ENCODE data around the gene SLC2A4RG. TPM values are rescaled to one million over a fixed set of nuclear protein-coding genes. Genes with fewer than 3 reads are reported as not detected.
A peak's percentile ranks its signal among the peaks of the same experiment; 100 is the strongest.

SLC2A4RG gene
- polyA plus RNA-seq, 3 donors, result 65.7 to 124 (median 123) TPM

- DNase-seq (ENCODE audit: extremely low read depth in 1 of 11, low read depth in 9 of 11, low spot score in 4 of 11), result no peak
Observed at GRCh38 chr20:63734946-63735858, 4.4 kb upstream of the SLC2A4RG start.

- no peak for DNase-seq (ENCODE audit: extremely low read depth in 1 of 11, low read depth in 9 of 11, low spot score in 4 of 11)
Observed at GRCh38 chr20:63735859-63736718, 3.5 kb upstream of the SLC2A4RG start, which contains the start of gene LIME1. TSS of gene LIME1 (plus strand) at chr20:63736664. CDS start at chr20:63737550, 886 bp downstream.

- no peak for DNase-seq (ENCODE audit: extremely low read depth in 1 of 11, low read depth in 9 of 11, low spot score in 4 of 11)
Observed at GRCh38 chr20:63736893-63737694, 2.5 kb upstream of the SLC2A4RG start.

GRCh38 chr20:63737695-63737944, 2.0 kb upstream of the SLC2A4RG start:
- no peak for DNase-seq (ENCODE audit: extremely low read depth in 1 of 11, low read depth in 9 of 11, low spot score in 4 of 11)

- no peak for DNase-seq (ENCODE audit: extremely low read depth in 1 of 11, low read depth in 9 of 11, low spot score in 4 of 11)
Observed at GRCh38 chr20:63737945-63738686, 1.5 kb upstream of the SLC2A4RG start.

- DNase-seq (ENCODE audit: extremely low read depth in 1 of 11, low read depth in 9 of 11, low spot score in 4 of 11), result peak in 6 of 11 donors; percentile 12 to 52 (median 40)
Observed at GRCh38 chr20:63738687-63739129, 868 bp upstream of the SLC2A4RG start.

GRCh38 chr20:63740070-63740626, 572 bp downstream of the SLC2A4RG start:
- peak in 6 of 11 donors; percentile 27 to 63 (median 34) for DNase-seq (ENCODE audit: extremely low read depth in 1 of 11, low read depth in 9 of 11, low spot score in 4 of 11)

- DNase-seq (ENCODE audit: extremely low read depth in 1 of 11, low read depth in 9 of 11, low spot score in 4 of 11), result peak; percentile 63 to 82 (median 76)
Observed at GRCh38 chr20:63740627-63741353, 1.2 kb downstream of the SLC2A4RG start.

GRCh38 chr20:63741354-63741675, 1.7 kb downstream of the SLC2A4RG start:
- DNase-seq (ENCODE audit: extremely low read depth in 1 of 11, low read depth in 9 of 11, low spot score in 4 of 11), result no peak

GRCh38 chr20:63741676-63742380, 2.3 kb downstream of the SLC2A4RG start:
- no peak for DNase-seq (ENCODE audit: extremely low read depth in 1 of 11, low read depth in 9 of 11, low spot score in 4 of 11)

- DNase-seq (ENCODE audit: extremely low read depth in 1 of 11, low read depth in 9 of 11, low spot score in 4 of 11), result no peak
Observed at GRCh38 chr20:63742381-63743024, 2.9 kb downstream of the SLC2A4RG start.

GRCh38 chr20:63743210-63743970, 3.8 kb downstream of the SLC2A4RG start:
- DNase-seq (ENCODE audit: extremely low read depth in 1 of 11, low read depth in 9 of 11, low spot score in 4 of 11), result no peak

- DNase-seq (ENCODE audit: extremely low read depth in 1 of 11, low read depth in 9 of 11, low spot score in 4 of 11), result no peak
Observed at GRCh38 chr20:63744158-63744557, 4.6 kb downstream of the SLC2A4RG start.

- no peak for DNase-seq (ENCODE audit: extremely low read depth in 1 of 11, low read depth in 9 of 11, low spot score in 4 of 11)
Observed at GRCh38 chr20:63744574-63745423, 5.2 kb downstream of the SLC2A4RG start.

GRCh38 chr20:63745424-63745805, 5.8 kb downstream of the SLC2A4RG start:
- DNase-seq (ENCODE audit: extremely low read depth in 1 of 11, low read depth in 9 of 11, low spot score in 4 of 11), result no peak
